NCI-H345 treated with DMSO at 0.1 percent for 48 hours (cell line): ENCODE measurements around the gene MRPS25.
"Not testable (repeated sequence)": the region's sequence is repeated elsewhere in the genome, so short reads cannot be mapped to it uniquely, and the experiment has no call there.

Experiments used
- DNase-seq: peaks from one replicate; lab custom pipeline; 2025; ENCODE audit not compliant: unreplicated experiment; lab: John Stamatoyannopoulos, UW

Gene MRPS25

DNA sequence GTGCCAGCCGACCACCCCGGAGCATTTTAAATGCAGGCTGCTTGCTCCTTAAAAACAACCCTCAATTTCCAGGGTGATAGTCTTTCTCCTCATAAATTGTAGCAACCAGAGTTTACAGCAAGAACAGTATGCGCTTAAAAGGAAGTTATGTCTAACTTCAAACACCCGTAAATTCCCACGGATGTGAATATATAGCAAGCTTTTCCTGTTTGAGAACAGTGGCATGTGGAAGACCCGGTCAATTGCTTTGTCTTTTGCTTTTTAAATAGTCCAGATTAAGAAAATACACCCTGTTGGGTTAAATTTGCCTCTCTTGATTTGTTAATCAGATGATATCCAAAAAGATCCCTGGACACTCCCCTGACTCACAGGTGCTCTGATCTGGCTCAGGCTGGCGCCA, 20.8 kb downstream of the MRPS25 start:
- no peak for DNase-seq

DNA sequence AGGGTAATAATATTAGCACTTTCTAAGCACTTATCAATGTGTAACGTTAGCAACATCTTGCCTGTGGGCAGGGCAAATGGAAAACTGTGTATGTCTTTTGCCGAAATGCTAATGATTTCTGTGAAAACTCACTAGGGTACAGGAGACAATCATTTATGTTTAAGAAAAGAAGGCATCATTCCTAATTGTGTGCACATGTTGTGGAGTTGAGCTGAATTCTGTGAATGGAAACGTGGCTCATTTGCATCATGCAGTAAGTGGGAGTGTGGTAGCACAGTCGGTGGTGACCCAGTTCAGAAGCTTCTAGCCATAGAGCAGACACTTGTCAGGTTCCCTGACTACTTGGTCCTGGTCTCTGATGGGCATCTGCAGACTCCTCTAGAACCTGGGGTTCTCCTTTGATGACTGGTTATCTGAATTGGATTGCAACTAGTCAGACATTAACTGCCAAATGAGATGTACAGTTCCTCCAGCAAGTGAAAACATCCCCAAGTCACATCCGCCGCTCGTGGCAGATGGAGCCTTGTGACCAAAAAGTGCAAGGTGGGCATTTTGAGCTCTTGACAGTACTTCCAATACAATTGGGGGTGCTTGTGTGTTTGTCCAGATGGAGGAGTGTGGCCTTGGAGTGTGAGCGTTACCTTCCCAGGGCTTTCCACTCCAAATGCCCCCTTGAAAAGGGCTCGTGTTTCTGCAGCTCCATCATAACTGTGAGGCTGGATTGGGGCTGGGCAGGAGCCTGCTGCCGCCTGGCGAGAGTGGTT, 21.5 kb downstream of the MRPS25 start:
- no peak for DNase-seq

DNA sequence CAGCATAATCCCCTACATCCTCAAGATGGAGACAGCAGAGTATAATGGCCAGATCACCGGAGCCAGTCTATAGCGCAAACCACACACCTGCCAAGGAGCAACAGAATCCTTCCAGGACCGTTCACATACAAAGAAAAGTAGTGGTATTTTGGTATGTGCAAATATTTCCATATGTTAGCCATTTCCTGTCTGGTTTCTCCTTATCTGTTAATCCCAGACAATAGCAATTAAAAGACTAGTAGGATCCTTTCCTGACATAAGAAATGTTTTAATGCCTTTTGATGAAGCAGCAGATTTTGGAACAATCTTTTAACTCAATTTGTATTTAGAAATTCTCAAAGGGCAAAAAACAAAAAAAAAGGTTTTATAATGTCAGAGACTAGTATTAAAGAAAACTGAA, 22.2 kb downstream of the MRPS25 start:
- DNase-seq: no peak

DNA sequence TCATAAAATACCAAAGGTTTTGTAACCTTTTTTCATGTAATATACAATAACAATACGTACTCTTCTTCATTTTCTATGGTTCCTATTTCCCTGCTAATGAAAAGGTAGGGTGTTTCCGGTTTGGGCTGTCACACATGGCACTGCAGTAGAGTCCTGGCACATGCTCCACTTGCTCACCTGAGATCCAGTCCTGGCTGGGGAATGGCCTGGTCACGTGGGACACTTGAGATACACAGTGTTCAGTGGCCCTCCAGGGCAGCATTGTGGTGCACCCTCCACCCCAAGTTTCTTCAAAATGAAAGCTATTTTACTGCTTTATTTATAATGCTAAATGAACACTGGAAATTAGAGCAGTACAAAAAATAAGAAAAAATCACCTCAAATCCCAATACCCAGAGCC, 23.2 kb downstream of the MRPS25 start:
- no peak for DNase-seq

DNA sequence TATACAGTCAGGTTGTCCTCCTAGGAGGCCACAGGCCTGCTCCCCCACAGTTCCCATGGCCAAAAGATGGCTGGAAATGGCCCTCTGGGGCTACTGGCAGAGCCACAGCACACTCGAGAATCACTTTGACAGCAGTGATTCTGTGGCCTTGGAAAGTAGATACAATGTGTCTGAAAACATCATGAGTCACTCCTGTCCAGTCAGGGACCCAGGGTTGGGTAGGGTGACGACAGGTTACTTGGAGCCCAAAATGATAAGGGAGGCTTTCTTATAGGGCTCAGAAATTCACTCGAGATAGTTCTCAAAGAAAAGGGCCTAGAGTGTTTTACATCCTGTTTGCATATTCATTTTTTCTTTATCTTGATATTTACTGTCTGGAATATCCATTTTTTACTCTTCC, 24.3 kb downstream of the MRPS25 start:
- no peak for DNase-seq

DNA sequence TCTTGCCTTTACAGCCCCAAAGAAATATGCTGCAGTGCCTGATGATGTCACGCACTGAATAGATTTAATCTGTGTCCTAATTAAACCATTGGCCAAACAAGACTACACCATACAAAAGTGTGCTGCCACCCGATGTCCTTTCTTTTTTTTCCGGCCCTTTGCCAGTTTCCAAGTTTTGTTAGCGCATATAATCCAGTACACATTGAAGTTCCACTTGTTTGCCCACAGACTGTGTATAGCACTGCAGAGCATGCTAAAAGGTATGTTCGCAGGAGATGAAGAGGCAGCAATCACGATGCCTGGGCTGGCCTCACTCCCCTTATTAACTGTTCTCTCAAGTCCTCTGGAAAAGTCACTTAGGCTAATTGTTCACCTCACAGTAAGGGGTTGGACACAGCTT, 26.8 kb downstream of the MRPS25 start:
- no peak for DNase-seq

DNA sequence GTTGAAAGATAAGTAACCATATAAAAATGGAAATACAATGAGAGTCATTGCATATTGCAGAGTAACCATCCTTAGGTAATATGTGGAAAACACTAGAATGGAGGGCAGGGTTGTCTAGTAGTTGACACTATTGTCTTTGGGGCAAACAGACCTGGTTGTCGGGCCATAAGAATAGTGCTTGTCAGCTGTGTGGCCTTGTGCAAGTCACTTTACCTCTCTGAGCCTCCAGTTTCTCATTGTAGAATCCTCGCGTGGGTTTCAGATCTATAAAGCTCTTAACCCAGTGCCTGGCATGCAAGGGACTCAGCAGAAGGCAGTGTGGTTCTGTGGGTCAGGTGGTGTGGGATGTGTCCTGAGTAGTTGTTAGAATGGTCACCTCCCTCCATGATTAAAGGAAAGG, 32.0 kb downstream of the MRPS25 start:
- DNase-seq: no peak

DNA sequence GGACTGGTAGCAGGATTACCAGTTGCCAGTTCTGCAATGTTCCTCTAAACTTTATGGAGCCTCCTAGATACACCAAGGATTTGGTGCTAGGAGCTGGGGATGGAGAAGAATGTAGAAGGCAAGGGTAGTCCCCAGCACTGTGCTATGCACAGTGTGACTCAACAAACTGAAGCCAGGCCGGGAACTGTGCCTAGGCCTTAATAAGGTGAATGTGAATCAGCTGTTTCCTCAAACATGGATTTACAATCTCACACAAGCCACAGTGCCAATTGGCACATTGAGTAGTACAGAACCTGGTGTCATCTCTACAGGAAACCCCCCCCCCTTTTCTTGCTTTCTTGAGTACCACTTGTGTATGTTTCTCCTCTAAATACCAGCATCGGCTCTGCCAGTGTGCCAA, 32.5 kb downstream of the MRPS25 start:
- DNase-seq: no peak

DNA sequence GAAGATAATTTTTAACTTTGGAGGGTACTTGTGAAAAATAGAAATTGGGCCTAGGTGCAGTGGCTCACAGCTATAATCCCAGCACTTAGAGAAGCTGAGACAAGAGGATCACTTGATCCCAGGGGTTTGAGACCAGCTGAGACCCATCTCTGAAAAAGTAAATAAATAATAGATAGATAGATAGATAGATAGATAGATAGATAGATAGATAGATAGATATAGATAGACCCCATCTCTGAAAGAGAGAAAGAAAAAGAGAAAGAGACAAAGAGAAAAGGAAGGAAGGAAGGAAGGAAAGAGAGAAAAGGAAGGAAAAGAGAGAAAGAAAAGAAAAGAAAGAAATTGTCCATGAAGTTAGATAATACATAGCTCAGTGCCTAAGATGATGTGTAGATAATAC, 35.5 kb downstream of the MRPS25 start:
- no peak for DNase-seq

DNA sequence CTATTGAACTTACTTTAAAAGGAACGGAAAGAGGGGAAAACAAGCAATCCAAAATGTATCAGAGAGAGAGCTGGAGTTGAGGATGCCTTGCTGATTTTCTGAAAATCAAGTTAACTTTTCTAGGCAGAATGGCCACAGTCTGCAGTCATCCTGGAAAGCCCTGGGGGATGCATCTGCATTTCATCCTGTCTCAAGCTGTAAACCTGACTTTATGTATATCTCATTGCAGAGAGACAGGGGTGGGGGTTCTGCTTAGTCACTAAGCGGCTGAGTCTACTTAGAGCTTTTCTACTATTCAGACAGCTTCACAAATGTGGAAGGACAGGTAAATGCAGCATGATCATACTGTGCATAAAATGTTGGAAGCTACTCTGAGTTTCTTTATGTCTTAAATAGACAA, 41.4 kb downstream of the MRPS25 start:
- DNase-seq: no peak

DNA sequence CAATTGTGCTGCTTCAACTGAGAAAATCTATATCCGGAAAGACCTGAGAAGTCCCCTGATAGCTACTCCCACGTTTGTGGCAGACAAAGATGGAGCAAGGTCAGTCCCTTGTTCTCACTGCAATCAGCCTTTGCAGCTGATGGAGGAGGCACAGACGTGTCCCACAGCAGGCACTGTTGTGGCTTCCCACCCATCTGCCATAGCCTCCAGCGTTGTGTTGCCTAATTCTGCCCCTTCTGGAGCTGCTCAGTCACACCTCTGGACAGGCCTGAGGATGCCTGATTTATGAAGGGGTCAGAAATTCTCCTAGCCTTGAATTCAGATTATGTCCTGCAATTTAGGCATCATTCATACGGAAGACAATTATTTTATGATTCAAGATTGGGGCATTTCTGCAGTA, 41.9 kb downstream of the MRPS25 start:
- DNase-seq: no peak

DNA sequence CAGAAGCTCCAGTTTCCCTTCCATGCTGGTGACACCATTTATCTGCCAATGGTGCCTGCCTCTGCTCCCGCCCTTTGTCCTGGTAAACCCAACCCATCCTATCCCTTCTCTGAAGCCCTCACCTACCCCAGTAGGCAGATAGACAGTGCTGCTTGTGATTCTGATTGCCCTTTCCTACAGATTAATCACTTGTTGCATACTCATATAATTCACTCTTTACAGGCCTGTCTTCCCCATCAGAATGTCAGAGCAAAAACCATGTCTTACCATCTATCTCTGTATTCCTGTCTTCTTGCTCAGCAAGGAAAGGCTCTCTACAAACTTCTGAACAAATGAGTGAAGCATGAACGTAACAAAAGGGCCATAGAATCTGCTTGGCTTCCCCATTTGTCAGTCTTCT, 47.9 kb downstream of the MRPS25 start:
- no peak for DNase-seq

DNA sequence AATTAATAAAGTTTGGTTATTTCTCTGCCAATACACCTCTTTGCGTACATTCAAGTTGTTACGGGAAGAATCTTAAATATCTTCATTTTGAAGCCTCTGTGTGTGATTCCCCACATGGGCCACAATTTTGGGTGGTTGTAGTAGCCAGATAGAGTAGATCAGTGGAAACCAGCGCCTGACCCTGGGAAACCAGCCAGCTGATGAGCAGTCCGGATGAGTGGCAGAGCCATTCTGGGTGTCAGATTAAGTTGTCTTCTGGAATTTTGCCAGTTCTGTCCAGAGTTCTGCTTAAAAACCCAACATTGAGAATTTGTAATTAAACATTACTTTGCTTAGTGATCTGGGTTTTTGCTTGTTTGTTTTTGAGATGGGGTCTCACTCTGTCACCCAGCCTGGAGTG, 49.7 kb downstream of the MRPS25 start:
- DNase-seq: no peak

DNA sequence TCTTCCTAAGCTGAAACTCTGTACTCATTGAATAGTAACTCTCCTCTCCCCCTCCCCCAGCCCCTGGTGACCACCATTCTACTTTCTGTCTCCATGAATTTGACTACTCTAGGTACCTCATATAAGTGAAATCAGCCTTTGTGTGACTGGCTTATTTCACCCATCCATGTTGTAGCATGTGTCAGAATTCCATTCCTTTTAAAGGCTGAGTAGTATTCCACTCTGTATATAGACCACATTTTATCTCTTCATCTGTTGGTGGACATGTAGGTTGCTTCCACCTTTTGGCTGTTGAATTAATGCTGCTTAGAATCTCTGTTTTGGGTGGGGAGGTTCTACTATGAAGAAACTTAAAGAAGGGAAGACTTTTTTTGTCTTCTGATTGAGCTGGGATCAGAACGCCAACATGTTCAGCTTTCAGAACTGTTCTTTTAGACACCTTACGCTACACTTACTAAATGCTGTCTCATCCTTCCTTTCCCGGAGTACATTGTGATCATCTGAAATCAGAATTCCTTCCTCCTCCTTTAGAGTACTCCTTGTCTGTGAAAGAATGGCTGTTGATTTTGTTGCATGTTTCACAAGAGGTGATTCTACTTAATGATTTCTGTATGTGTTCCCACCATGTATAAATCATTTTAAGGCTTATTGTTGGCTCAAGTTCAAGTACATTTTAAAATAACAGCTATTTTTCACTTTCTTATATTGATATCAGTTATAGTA, 50.3 kb downstream of the MRPS25 start:
- no peak for DNase-seq

DNA sequence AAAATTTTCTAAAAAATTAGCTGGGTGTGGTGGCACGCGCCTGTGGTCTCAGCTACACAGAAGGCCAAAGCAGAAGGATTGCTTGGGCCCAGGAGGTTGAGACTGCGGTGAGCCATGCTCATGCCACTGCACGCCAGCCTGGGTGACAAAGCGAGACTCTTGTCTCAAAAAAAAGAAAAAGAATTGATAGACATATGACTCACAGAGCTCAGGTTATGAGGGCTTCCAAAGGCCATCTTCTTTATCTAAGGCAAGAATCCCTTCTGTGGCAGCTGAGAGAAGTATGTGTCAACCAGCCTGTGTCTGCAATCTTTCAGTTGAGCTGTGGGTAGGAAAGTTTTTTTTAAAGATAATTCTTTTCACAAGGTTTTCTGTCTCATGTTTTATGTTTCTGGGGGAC, 53.9 kb downstream of the MRPS25 start:
- no peak for DNase-seq

DNA sequence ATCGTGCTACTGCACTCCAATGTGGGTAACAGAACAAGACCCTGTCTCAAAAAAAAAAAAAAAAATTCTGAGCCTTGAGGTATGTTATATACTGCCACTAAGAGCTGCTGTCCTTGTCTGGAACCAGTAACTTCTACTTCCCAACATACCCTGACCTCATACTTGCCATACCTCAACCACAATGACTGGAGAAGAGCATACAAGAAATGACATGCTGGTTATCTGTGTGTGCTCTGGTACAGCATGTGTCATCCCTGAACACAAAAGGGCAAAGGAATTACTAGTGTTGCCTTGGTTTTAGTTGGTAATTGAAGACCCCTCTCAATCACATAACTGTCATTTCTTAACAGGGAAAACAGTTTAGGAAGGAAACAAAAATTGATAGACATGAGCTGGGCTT, 54.5 kb downstream of the MRPS25 start:
- DNase-seq: no peak

DNA sequence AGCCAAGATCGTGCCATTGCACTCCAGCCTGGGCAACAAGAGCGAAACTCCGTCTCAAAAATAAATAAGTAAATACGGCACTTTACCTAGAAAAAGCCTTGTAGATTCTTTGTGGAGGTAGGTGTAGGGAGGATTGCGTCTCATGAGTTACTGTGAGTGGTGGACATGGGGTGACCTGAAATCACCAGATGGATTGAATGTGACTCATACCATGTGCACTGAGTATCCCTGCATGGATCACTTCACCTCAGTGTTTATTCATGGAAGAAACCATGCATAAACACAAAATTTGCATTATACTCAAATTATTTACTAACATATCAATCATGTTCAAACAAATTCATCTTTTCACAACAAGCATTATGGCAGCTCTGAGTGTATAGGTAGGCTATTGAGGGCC, 55.9 kb downstream of the MRPS25 start:
- no peak for DNase-seq

DNA sequence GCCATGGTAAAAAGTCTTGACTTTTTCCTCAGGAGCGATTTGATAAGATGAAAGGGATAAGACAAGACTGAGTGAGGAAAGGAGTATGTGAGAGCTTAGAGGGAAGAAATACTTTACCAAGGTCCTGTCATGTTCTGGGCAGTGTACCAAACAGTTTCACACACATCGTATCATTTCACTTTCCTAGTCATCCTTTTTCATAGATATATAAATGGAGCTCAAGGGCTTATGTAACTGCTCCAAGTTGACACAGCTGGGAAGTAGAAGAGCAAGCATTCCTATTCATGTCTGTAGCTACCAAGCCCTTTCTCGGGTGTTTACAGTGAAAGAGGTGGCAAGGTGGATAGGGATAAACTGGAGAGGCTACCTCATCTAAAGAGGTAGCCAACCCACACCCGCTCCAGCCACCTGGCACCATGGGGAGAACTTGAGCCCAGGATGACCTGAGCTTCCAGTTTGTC, 57.4 kb downstream of the MRPS25 start:
- no peak for DNase-seq

DNA sequence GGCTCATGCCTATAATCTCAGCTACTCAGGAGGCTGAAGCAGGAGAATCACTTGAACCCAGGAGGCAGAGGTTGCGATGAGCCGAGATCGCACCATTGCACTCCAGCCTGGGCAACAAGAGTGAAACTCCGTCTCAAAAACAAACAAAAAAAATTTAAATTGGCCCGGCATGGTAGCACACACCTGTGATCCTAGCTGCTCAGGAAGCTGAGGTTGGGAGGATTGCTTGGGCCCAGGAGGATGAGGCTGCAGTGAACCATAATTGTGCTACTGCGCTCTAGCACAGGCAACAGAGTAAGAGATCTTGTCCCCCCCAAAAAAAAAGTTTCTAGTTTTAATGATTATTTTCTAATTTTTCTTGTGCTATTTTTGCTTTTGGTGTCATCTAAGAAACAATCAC, 65.9 kb downstream of the MRPS25 start:
- not testable (repeated sequence) for DNase-seq
